ENCODE measurements around the gene FKBP1B. TPM values are rescaled to one million over a fixed set of nuclear protein-coding genes. Genes with fewer than 3 reads are reported as not detected.
"Not testable (repeated sequence)": the region's sequence is repeated elsewhere in the genome, so short reads cannot be mapped to it uniquely, and the experiment has no call there.

Gene FKBP1B
- total RNA-seq (2014; rRNA removed; shearing (Covaris generic)) = 15.1 and 18.2 TPM in 2 replicates

- no peaks in the 10 kb centered on the region for H3K27me3 ChIP-seq (replicated peaks)
- peak within 1 kb of the TSS; percentile 56 for H3K4me3 ChIP-seq
- no peak within 1 kb of the TSS for H3K27ac ChIP-seq
- DNase-seq (ENCODE audit: low read depth in 1 of 2, low spot score in 2 of 2) = peak; percentile 25 to 76
- no peaks in the 10 kb centered on the region for H3K9me3 ChIP-seq (replicated peaks)
- H3K36me3 ChIP-seq = no peaks in the 10 kb centered on the region
- peaks cover 24% of the 10 kb centered on the region for H3K4me1 ChIP-seq (replicated peaks)
Observed at GRCh38 chr2:24049485-24050021, at the start of gene FKBP1B. TSS of gene FKBP1B (plus strand) at chr2:24049741. CDS start at chr2:24049850, 109 bp downstream.

- peaks cover 13% of the 10 kb centered on the region for H3K4me1 ChIP-seq (replicated peaks)
- DNase-seq (ENCODE audit: low read depth in 1 of 2, low spot score in 2 of 2) = no peak
- no peaks in the 10 kb centered on the region for H3K27me3 ChIP-seq (replicated peaks)
- H3K9me3 ChIP-seq (replicated peaks) = no peaks in the 10 kb centered on the region
- no peak overlapping the region for H3K27ac ChIP-seq
- H3K36me3 ChIP-seq = no peaks in the 10 kb centered on the region
- H3K4me3 ChIP-seq = no peak overlapping the region
Observed at GRCh38 chr2:24007693-24008092, 41.8 kb upstream of the FKBP1B start.

- no peaks in the 10 kb centered on the region for H3K36me3 ChIP-seq
- peaks cover 13% of the 10 kb centered on the region for H3K4me1 ChIP-seq (replicated peaks)
- no peak overlapping the region for H3K4me3 ChIP-seq
- DNase-seq (ENCODE audit: low read depth in 1 of 2, low spot score in 2 of 2) = no peak
- no peak overlapping the region for H3K27ac ChIP-seq
- no peaks in the 10 kb centered on the region for H3K9me3 ChIP-seq (replicated peaks)
- no peaks in the 10 kb centered on the region for H3K27me3 ChIP-seq (replicated peaks)
Observed at GRCh38 chr2:24008672-24009366, 40.7 kb upstream of the FKBP1B start.

GRCh38 chr2:24009367-24009679, 40.2 kb upstream of the FKBP1B start:
- no peaks in the 10 kb centered on the region for H3K9me3 ChIP-seq (replicated peaks)
- DNase-seq (ENCODE audit: low read depth in 1 of 2, low spot score in 2 of 2) = no peak
- no peaks in the 10 kb centered on the region for H3K36me3 ChIP-seq
- no peak overlapping the region for H3K27ac ChIP-seq
- no peak overlapping the region for H3K4me3 ChIP-seq
- peaks cover 13% of the 10 kb centered on the region for H3K4me1 ChIP-seq (replicated peaks)
- H3K27me3 ChIP-seq (replicated peaks) = no peaks in the 10 kb centered on the region

- Histone ChIP-seq H3K9me3 (replicated peaks) (0 out of 2 replicates have a peak, but pooled peaks cover 2% of the 10 kb centered on the region), H3K27me3 (replicated peaks) (no peaks in the 10 kb centered on the region), H3K36me3 (no peaks in the 10 kb centered on the region), H3K4me3 (peak within 1 kb of the TSS; percentile 25), H3K27ac (no peak within 1 kb of the TSS), H3K4me1 (replicated peaks) (peaks cover 17% of the 10 kb centered on the region)
- DNase-seq (ENCODE audit: low read depth in 1 of 2, low spot score in 2 of 2) = no peak
Observed at GRCh38 chr2:24009680-24010476, 39.7 kb upstream of the FKBP1B start, which contains the start of gene MFSD2B. TSS of gene MFSD2B (plus strand) at chr2:24010085. CDS start at chr2:24010097, 12 bp downstream.

- Histone ChIP-seq H3K9me3 (replicated peaks) (0 out of 2 replicates have a peak, but pooled peaks cover 2% of the 10 kb centered on the region), H3K27me3 (replicated peaks) (no peaks in the 10 kb centered on the region), H3K27ac (no peak overlapping the region), H3K36me3 (no peaks in the 10 kb centered on the region), H3K4me3 (peak overlapping the region; percentile 25; the same call in 1 of the 2 replicates), H3K4me1 (replicated peaks) (peaks cover 23% of the 10 kb centered on the region)
- DNase-seq (ENCODE audit: low read depth in 1 of 2, low spot score in 2 of 2) = no peak
Observed at GRCh38 chr2:24010477-24011249, 38.9 kb upstream of the FKBP1B start.

- no peak overlapping the region for H3K27ac ChIP-seq
- 0 out of 2 replicates have a peak, but pooled peaks cover 2% of the 10 kb centered on the region for H3K9me3 ChIP-seq (replicated peaks)
- no peak for DNase-seq (ENCODE audit: low read depth in 1 of 2, low spot score in 2 of 2)
- H3K27me3 ChIP-seq (replicated peaks) = no peaks in the 10 kb centered on the region
- no peak overlapping the region for H3K4me3 ChIP-seq
- H3K36me3 ChIP-seq = no peaks in the 10 kb centered on the region
- H3K4me1 ChIP-seq (replicated peaks) = peaks cover 31% of the 10 kb centered on the region
Observed at GRCh38 chr2:24011250-24012104, 38.1 kb upstream of the FKBP1B start.

- Histone ChIP-seq H3K9me3 (replicated peaks) (0 out of 2 replicates have a peak, but pooled peaks cover 2% of the 10 kb centered on the region), H3K4me3 (no peak overlapping the region), H3K36me3 (no peaks in the 10 kb centered on the region), H3K27ac (no peak overlapping the region), H3K27me3 (replicated peaks) (no peaks in the 10 kb centered on the region), H3K4me1 (replicated peaks) (peaks cover 42% of the 10 kb centered on the region)
- DNase-seq (ENCODE audit: low read depth in 1 of 2, low spot score in 2 of 2) = no peak
Observed at GRCh38 chr2:24012521-24013188, 36.9 kb upstream of the FKBP1B start.

- peak overlapping the region; percentile 86 for H3K27ac ChIP-seq
- not testable (repeated sequence) for H3K9me3 ChIP-seq (replicated peaks); H3K36me3 ChIP-seq; H3K4me3 ChIP-seq; H3K27me3 ChIP-seq (replicated peaks)
- peak; percentile 39 to 46 for DNase-seq (ENCODE audit: low read depth in 1 of 2, low spot score in 2 of 2)
- peaks cover 32% of the 10 kb centered on the region for H3K4me1 ChIP-seq (replicated peaks)
Observed at GRCh38 chr2:24014902-24015301, 34.6 kb upstream of the FKBP1B start.

GRCh38 chr2:24015562-24016375, 33.8 kb upstream of the FKBP1B start:
- peaks cover 28% of the 10 kb centered on the region for H3K4me1 ChIP-seq (replicated peaks)
- no peaks in the 10 kb centered on the region for H3K36me3 ChIP-seq
- peak overlapping the region; percentile 86 for H3K27ac ChIP-seq
- H3K27me3 ChIP-seq (replicated peaks) = no peaks in the 10 kb centered on the region
- H3K4me3 ChIP-seq = no peak overlapping the region
- H3K9me3 ChIP-seq (replicated peaks) = 0 out of 2 replicates have a peak, but pooled peaks cover 2% of the 10 kb centered on the region
- peak; percentile 90 to 94 for DNase-seq (ENCODE audit: low read depth in 1 of 2, low spot score in 2 of 2)

GRCh38 chr2:24016376-24016761, 33.2 kb upstream of the FKBP1B start:
- Histone ChIP-seq H3K27ac (peak overlapping the region; percentile 77), H3K27me3 (replicated peaks) (no peaks in the 10 kb centered on the region), H3K36me3 (peaks cover under 1% of the 10 kb centered on the region; the same call in 1 of the 2 replicates), H3K9me3 (replicated peaks) (peaks cover 2% of the 10 kb centered on the region; the same call in 1 of the 2 replicates), H3K4me3 (no peak overlapping the region), H3K4me1 (replicated peaks) (peaks cover 28% of the 10 kb centered on the region)
- peak in 1 of 2 experiments; percentile 25 for DNase-seq (ENCODE audit: low read depth in 1 of 2, low spot score in 2 of 2)
